ENCODE measurements around the gene PNPT1. TPM values are rescaled to one million over a fixed set of nuclear protein-coding genes. Genes with fewer than 3 reads are reported as not detected.
"Not testable (repeated sequence)": the region's sequence is repeated elsewhere in the genome, so short reads cannot be mapped to it uniquely, and the experiment has no call there.

Gene PNPT1
- total RNA-seq, 1 donor from 2014 or later, result 27.5 TPM

GRCh38 chr2:55718165-55719008 is 24.7 kb upstream of the PNPT1 start:
- H3K36me3 Mint-ChIP-seq (ENCODE audit: insufficient read depth), result no peaks in the 10 kb centered on the region
- H3K4me1 Mint-ChIP-seq (ENCODE audit: low read depth), result peaks cover 17% of the 10 kb centered on the region
- no peak overlapping the region for H3K27ac Mint-ChIP-seq
- TF ChIP-seq CTCF (IDR thresholded peaks at IDR 0.05; ENCODE audit: unreplicated experiment), result peak; percentile 87
- peak; percentile 35 for DNase-seq (ENCODE audit: low spot score, unreplicated experiment)
- H3K4me3 Mint-ChIP-seq (ENCODE audit: low read depth), result no peak overlapping the region
- no peaks in the 10 kb centered on the region for H3K27me3 Mint-ChIP-seq
- peaks cover under 1% of the 10 kb centered on the region for H3K9me3 Mint-ChIP-seq (ENCODE audit: low read depth)

- Mint-ChIP-seq H3K4me3 (ENCODE audit: low read depth) (no peak overlapping the region), H3K27me3 (no peaks in the 10 kb centered on the region), H3K27ac (no peak overlapping the region), H3K4me1 (ENCODE audit: low read depth) (peaks cover 24% of the 10 kb centered on the region), H3K9me3 (ENCODE audit: low read depth) (peaks cover 7% of the 10 kb centered on the region), H3K36me3 (ENCODE audit: insufficient read depth) (no peaks in the 10 kb centered on the region)
- TF ChIP-seq CTCF (IDR thresholded peaks at IDR 0.05; ENCODE audit: unreplicated experiment), result no peak
- DNase-seq (ENCODE audit: low spot score, unreplicated experiment), result no peak
Measured at GRCh38 chr2:55715626-55716025, 22.0 kb upstream of the PNPT1 start.

GRCh38 chr2:55715178-55715577 is 21.5 kb upstream of the PNPT1 start:
- not testable (repeated sequence) for DNase-seq (ENCODE audit: low spot score, unreplicated experiment); H3K27me3 Mint-ChIP-seq; H3K36me3 Mint-ChIP-seq (ENCODE audit: insufficient read depth); H3K4me3 Mint-ChIP-seq (ENCODE audit: low read depth); H3K27ac Mint-ChIP-seq; H3K9me3 Mint-ChIP-seq (ENCODE audit: low read depth)
- H3K4me1 Mint-ChIP-seq (ENCODE audit: low read depth), result peaks cover 24% of the 10 kb centered on the region

- Mint-ChIP-seq H3K9me3 (ENCODE audit: low read depth) (peaks cover 13% of the 10 kb centered on the region), H3K27ac (peak overlapping the region; percentile 8), H3K36me3 (ENCODE audit: insufficient read depth) (no peaks in the 10 kb centered on the region), H3K4me3 (ENCODE audit: low read depth) (no peak overlapping the region), H3K27me3 (no peaks in the 10 kb centered on the region), H3K4me1 (ENCODE audit: low read depth) (peaks cover 28% of the 10 kb centered on the region)
- DNase-seq (ENCODE audit: low spot score, unreplicated experiment), result no peak
- no peak for TF ChIP-seq CTCF (IDR thresholded peaks at IDR 0.05; ENCODE audit: unreplicated experiment)
Measured at GRCh38 chr2:55712477-55713060, 18.9 kb upstream of the PNPT1 start.

GRCh38 chr2:55710025-55710424 is 16.4 kb upstream of the PNPT1 start:
- H3K27me3 Mint-ChIP-seq, result no peaks in the 10 kb centered on the region
- no peak for TF ChIP-seq CTCF (IDR thresholded peaks at IDR 0.05; ENCODE audit: unreplicated experiment)
- peaks cover 13% of the 10 kb centered on the region for H3K9me3 Mint-ChIP-seq (ENCODE audit: low read depth)
- H3K4me3 Mint-ChIP-seq (ENCODE audit: low read depth), result no peak overlapping the region
- H3K4me1 Mint-ChIP-seq (ENCODE audit: low read depth), result peaks cover 28% of the 10 kb centered on the region
- H3K36me3 Mint-ChIP-seq (ENCODE audit: insufficient read depth), result no peaks in the 10 kb centered on the region
- no peak for DNase-seq (ENCODE audit: low spot score, unreplicated experiment)
- H3K27ac Mint-ChIP-seq, result no peak overlapping the region

All from progenitor cell of endocrine pancreas (in vitro differentiated cells).